ENCODE data around the gene OSBPL2. TPM values are rescaled to one million over a fixed set of nuclear protein-coding genes. Genes with fewer than 3 reads are reported as not detected.
A peak's percentile ranks its signal among the peaks of the same experiment; 100 is the strongest.

Gene OSBPL2
- total RNA-seq, 2 donors from 2014 or later, result 46.7 to 50.3 TPM

DNA sequence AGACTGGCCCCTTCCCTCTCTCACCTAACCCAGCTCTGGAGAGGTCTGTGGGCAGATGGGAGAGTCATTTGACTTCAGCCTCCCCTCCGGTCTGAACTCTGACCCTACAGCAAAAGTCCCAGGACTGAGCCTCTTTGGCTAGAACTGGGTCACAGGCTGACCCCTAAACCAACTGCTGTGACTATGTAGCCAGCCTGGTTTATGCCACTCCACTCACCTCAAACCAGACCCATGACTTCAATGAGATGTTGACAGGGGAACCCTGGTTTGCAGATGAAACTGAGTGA, 864 bp upstream of the OSBPL2 start:
- H3K4me1 Mint-ChIP-seq, result peaks cover 12% of the 10 kb centered on the region

GRCh38 chr20:62238569-62239277, 402 bp downstream of the OSBPL2 start:
- H3K9ac ChIP-seq (ENCODE audit: extremely low read depth, low read length, poor library complexity, severe bottlenecking), result peak overlapping the region; percentile 75
- H3K36me3 ChIP-seq (ENCODE audit: control insufficient read depth, insufficient read depth, low read length), result peaks cover 4% of the 10 kb centered on the region
- DNase-seq, result peak; percentile 69
- H3K4me3 ChIP-seq (ENCODE audit: low read length), result peak overlapping the region; percentile 92
- no peak overlapping the region for H3K27ac ChIP-seq (ENCODE audit: low read depth, low read length)
- Mint-ChIP-seq H3K4me3 (peak overlapping the region; percentile 75), H3K27ac (peak overlapping the region; percentile 39), H3K27me3 (ENCODE audit: insufficient read depth) (no peaks in the 10 kb centered on the region), H3K9me3 (peaks cover under 1% of the 10 kb centered on the region), H3K4me1 (peaks cover 12% of the 10 kb centered on the region), H3K36me3 (ENCODE audit: low read depth) (peaks cover 29% of the 10 kb centered on the region)
- no peaks in the 10 kb centered on the region for H3K4me1 ChIP-seq (ENCODE audit: control insufficient read depth, insufficient read depth, low read length)
- H3K9me3 ChIP-seq (ENCODE audit: control insufficient read depth, low read length), result no peaks in the 10 kb centered on the region
- no peaks in the 10 kb centered on the region for H3K27me3 ChIP-seq (ENCODE audit: control insufficient read depth, insufficient read depth, low read length, poor library complexity, severe bottlenecking)
- WGBS, 2 experiments (ENCODE audit: insufficient coverage in 1 of 2, insufficient read length in 1 of 2), result 1% methylated on average over 18 to 62 of the region's 70 CpGs
- TF ChIP-seq CTCF (conservative IDR thresholded peaks at IDR 0.05), result no peak

More for the DNA sequence above, 864 bp upstream of the OSBPL2 start:
- DNase-seq, result no peak
- Mint-ChIP-seq H3K27me3 (ENCODE audit: insufficient read depth) (no peaks in the 10 kb centered on the region), H3K36me3 (ENCODE audit: low read depth) (peaks cover 22% of the 10 kb centered on the region), H3K27ac (peak overlapping the region; percentile 86), H3K9me3 (peaks cover 1% of the 10 kb centered on the region), H3K4me3 (peak overlapping the region; percentile 49)
- TF ChIP-seq CTCF (conservative IDR thresholded peaks at IDR 0.05), result no peak
- Histone ChIP-seq H3K9me3 (ENCODE audit: control insufficient read depth, low read length) (no peaks in the 10 kb centered on the region), H3K27ac (ENCODE audit: low read depth, low read length) (no peak overlapping the region), H3K4me3 (ENCODE audit: low read length) (peak overlapping the region; percentile 68), H3K36me3 (ENCODE audit: control insufficient read depth, insufficient read depth, low read length) (peaks cover under 1% of the 10 kb centered on the region), H3K4me1 (ENCODE audit: control insufficient read depth, insufficient read depth, low read length) (no peaks in the 10 kb centered on the region), H3K9ac (ENCODE audit: extremely low read depth, low read length, poor library complexity, severe bottlenecking) (no peak overlapping the region), H3K27me3 (ENCODE audit: control insufficient read depth, insufficient read depth, low read length, poor library complexity, severe bottlenecking) (no peaks in the 10 kb centered on the region)
- 88% methylated on average over 1 of the region's 1 CpG; no CpG with 5 or more reads in 1 of the 2 experiments for WGBS, 2 experiments (ENCODE audit: insufficient coverage in 1 of 2, insufficient read length in 1 of 2)

GRCh38 chr20:62239278-62239879, 1.1 kb downstream of the OSBPL2 start:
- Mint-ChIP-seq H3K9me3 (no peaks in the 10 kb centered on the region), H3K27ac (peak overlapping the region; percentile 39), H3K36me3 (ENCODE audit: low read depth) (peaks cover 30% of the 10 kb centered on the region), H3K4me1 (peaks cover 12% of the 10 kb centered on the region), H3K4me3 (peak overlapping the region; percentile 75), H3K27me3 (ENCODE audit: insufficient read depth) (no peaks in the 10 kb centered on the region)
- H3K27me3 ChIP-seq (ENCODE audit: control insufficient read depth, insufficient read depth, low read length, poor library complexity, severe bottlenecking), result no peaks in the 10 kb centered on the region
- peak overlapping the region; percentile 75 for H3K9ac ChIP-seq (ENCODE audit: extremely low read depth, low read length, poor library complexity, severe bottlenecking)
- H3K36me3 ChIP-seq (ENCODE audit: control insufficient read depth, insufficient read depth, low read length), result peaks cover 4% of the 10 kb centered on the region
- 62 to 65% methylated on average over 16 to 23 of the region's 23 CpGs for WGBS, 2 experiments (ENCODE audit: insufficient coverage in 1 of 2, insufficient read length in 1 of 2)
- peak; percentile 56 for DNase-seq
- peak overlapping the region; percentile 92 for H3K4me3 ChIP-seq (ENCODE audit: low read length)
- TF ChIP-seq CTCF (conservative IDR thresholded peaks at IDR 0.05), result no peak
- H3K9me3 ChIP-seq (ENCODE audit: control insufficient read depth, low read length), result no peaks in the 10 kb centered on the region
- H3K27ac ChIP-seq (ENCODE audit: low read depth, low read length), result no peak overlapping the region
- H3K4me1 ChIP-seq (ENCODE audit: control insufficient read depth, insufficient read depth, low read length), result no peaks in the 10 kb centered on the region
